Midbrain (tissue), 1 donor: ENCODE data around the gene SPACA5B.
A peak's percentile ranks its signal among the peaks of the same experiment; 100 is the strongest.
"Not testable (repeated sequence)": the region's sequence is repeated elsewhere in the genome, so short reads cannot be mapped to it uniquely, and the experiment has no call there.

Experiments
- DNase-seq: peaks from one replicate; lab custom pipeline; 2025; lab: John Stamatoyannopoulos, UW

The SPACA5B gene

GRCh38 chrX:48130326-48130725, at the start of gene SPACA5B:
Gene SPACA5B, plus strand, starts transcription at chrX:48130626. Its CDS starts 62 bp downstream, at chrX:48130688.
- DNase-seq: not testable (repeated sequence)

DNA sequence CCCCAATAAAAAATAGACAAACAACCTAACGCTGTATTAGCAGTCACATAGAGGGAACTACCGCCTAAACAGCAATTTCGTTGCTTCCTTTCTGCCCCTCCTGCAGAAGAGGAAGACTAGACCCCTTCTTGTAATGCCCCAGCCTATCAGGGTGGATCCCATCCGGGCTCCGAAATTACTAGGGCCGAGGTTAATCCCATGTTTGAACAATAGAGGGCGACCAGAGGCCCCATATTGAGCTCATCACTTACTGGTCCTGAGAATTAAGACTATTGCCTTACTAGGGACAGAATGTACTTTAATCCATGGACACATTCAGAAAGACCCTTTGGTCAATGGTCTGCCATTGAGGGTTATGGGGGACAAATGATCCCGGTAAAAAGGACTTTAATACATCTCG, 47.2 kb upstream of the SPACA5B start:
- peak; percentile 11 for DNase-seq

DNA sequence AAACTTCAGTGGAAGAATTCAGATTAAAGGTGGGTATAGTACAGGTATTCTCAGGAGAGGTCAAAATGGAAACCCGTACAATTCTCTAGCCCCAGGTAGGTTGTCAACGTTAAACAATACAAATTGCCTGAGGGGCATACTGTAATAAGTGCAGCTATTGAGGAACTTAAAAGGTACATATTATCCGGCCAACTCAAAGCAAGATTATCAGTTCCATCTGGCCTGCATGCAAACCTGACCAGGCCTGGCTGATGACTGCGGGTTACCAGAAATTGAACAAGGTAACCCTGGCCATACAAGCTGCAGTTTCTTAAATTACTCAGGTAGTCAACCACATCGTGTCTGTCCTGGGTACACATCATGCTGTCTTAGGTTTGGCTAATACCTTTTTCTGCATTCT, 46.7 kb upstream of the SPACA5B start:
- no peak for DNase-seq

GRCh38 chrX:48086082-48086481, 44.3 kb upstream of the SPACA5B start:
- DNase-seq: no peak

GRCh38 chrX:48090123-48090522, 40.3 kb upstream of the SPACA5B start:
- no peak for DNase-seq

DNA sequence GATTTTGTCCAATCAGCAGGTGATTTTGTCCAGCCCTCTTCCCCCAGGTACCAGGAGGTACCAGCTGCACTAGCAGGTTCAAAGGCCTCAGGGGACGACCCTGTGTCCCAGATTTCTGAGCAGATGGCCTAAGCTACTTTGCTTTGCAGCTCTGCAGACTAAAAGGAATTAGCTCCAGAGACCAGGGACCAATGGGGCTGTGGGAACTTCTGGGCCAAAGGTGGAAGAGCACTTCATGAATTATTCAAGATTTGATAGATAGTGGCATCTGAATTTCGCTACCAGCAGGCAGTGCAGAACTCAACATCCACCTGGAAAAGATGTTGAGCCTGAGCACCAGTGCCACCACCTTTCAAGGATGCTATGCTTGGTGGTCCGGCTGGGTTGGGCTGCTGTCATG, 37.9 kb upstream of the SPACA5B start:
- DNase-seq: not testable (repeated sequence)

DNA sequence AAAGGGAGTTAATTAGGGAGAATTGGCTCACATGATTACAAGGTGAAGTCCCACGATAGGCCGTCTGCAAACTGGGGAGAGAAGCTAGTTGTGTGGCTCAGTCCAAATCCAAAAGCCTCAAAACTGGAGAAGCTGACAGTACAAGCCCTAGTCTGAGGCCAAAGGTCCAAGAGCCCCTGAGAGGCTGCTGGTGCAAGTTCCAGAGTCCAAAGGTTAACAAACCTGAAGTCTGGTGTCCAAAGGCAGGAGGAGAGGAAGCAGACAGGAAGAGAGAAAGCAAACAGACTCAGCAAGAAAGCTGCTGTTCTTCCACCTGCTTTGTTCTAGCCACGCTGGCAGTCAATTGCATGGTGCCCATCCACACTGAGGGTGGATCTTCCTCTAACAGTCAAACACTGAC, 29.0 kb upstream of the SPACA5B start:
- DNase-seq: no peak

GRCh38 chrX:48102874-48103374, 27.5 kb upstream of the SPACA5B start:
- no peak for DNase-seq

GRCh38 chrX:48107717-48108116, 22.7 kb upstream of the SPACA5B start:
- DNase-seq: no peak

DNA sequence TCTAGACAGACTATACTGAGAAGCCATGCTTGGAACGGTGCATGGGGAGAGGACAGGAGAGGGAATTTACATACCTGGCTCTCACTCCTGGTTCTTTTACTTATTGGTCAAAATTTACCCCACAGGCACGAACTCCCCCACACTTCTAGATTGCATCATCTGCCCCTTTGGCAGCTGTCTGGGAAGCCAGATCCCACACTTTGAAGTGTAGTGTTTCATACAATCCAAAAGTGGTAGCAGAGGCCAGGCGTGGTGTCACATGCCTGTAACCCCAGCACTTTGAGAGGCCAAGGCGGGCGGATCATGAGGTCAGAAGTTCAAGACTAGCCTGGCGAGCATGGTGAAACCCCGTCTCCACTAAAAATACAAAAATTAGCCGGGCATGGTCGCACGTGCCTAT, 5.1 kb upstream of the SPACA5B start:
- not testable (repeated sequence) for DNase-seq

DNA sequence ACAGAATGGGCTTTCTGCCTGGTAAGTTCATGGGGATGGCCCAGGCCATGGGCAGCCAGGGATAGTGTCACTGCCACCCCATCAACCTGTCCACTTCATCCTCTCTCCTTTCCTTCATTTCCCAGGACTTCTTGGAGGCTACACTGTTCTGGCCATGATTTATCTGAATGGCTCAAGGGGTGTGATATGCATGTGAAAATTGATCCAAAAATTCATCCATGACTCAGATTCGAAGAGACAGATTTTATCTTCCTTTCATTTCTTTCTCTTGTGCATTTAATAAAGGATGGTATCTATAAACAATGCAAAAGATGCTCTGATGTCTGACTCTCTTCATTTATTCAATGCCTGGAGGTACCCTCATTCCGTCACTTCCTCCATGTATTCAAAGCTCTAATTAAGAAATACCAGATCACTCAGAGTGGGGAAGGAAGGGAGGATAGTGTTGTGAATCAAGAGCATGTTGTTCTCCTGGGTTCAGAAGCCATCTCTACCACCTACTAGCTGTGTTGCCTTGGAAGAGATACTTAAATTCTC, 1.9 kb downstream of the SPACA5B start:
- not testable (repeated sequence) for DNase-seq

- not testable (repeated sequence) for DNase-seq
Measured at GRCh38 chrX:48139076-48139475, 8.7 kb downstream of the SPACA5B start.

DNA sequence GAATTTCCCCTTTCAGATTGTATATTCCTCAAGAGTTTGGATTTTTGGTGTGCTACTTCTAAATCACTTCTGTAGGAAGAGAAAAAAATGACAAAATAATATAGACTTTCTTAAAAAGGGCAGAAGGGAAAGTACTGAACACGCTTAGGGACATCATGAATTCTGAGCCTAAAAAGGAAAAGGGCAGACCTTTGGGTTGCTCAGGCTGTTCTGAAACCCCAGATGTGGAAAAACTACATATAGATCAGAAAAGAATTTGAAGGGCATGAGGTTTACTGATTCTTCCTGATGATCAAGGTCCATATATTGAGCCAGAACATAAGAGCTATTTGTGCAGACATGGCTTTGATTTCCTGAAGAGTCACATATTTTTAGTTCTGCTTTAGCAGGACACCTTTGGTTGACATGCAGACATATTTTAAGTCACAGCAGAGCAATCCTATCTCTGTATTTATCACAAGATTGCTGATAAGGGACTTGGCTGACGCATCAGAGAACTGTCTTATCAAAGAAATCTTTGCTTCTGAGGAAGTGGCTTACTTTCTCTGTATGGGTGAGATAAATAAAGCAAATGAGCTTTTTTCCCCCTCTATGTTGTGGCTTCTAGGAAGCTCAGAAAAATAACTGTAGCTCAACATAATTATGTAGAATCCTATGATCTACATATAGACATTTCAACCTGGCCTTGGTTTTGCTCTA, 11.5 kb downstream of the SPACA5B start:
- not testable (repeated sequence) for DNase-seq

DNA sequence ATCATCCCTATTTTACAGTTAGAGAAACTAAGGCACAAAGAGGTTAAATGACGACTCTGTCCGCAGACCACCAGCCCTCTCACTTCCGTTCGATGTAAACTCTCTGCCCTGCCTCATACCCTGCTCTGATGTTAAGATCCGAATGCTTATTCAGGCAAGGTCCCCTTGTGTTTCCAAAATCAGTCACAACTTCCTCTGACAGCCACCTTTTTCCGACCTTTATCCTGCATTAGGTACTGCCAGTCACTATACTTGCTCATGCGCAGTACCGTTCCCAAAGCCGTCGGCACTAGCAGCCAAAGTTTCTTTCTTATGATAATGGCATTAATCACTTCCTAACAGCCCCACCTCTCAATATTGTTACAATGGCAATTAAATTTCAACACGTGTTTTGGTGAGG, 12.3 kb downstream of the SPACA5B start:
- DNase-seq: not testable (repeated sequence)

- DNase-seq: no peak
Measured at GRCh38 chrX:48153769-48154168, 23.3 kb downstream of the SPACA5B start.

GRCh38 chrX:48154796-48155195, 24.4 kb downstream of the SPACA5B start:
- no peak for DNase-seq

- DNase-seq: no peak
Measured at GRCh38 chrX:48156014-48156413, 25.6 kb downstream of the SPACA5B start.

GRCh38 chrX:48165241-48165640, 34.8 kb downstream of the SPACA5B start:
- no peak for DNase-seq

- not testable (repeated sequence) for DNase-seq
Measured at GRCh38 chrX:48166322-48166721, 35.9 kb downstream of the SPACA5B start.

DNA sequence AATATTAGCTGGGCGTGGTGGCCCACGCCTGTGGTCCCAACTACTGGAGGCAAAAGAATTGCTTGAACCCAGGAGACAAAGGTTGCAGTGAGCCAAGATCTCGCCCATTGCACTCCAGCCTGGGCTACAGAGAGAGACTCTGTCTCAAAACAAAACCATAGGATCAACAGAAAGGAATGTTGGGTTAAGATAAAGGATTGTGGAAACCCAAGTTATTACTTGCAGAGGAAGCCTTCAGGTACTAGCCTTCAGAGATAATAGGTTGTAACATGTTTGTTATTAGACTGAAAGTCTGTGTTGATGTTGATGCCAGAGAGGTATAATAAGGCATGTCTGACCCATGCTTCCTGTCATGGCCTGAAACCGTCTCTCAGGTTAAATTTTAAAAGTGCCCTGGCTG, 49.3 kb downstream of the SPACA5B start:
- DNase-seq: no peak

DNA sequence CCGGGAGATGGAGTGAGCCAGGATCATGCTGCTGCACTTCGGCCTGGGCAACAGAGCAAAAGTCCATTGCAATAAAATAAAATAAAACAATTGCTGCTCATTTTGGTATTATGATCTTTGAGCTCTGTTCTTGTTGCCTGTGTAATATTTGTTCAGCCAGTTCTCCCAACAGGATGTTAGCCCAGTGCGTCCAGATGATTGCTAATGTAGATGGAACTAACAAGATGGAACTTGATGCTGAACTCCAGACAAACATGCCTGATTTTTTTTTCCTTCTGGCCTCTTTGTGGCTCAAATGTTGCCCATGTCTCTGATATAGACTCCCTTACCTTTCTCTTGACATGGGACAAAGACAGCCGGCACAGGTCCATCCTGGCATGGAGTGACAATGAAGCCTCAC, 50.4 kb downstream of the SPACA5B start:
- no peak for DNase-seq

DNA sequence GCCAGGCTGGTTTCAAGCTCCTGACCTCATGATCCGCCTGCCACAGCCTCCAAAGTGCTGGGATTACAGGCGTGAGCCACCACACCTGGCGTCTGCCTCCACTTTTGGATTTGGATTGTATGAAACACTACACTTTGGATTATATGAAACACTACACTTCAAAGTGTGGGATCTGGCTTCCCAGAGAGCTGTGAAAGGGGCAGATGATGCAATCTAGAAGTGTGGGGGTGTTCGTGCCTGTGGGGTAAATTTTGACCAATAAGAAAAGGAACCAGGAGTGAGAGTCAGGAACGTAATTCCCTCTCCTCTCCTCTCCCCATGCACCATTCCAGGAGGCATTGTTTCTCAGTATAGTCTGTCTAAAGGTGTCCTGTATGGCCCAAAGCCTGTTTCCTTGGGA, 51.5 kb downstream of the SPACA5B start:
- DNase-seq: not testable (repeated sequence)
